ENCODE results near the gene SPSB3.
"Not testable (repeated sequence)": the region's sequence is repeated elsewhere in the genome, so short reads cannot be mapped to it uniquely, and the experiment has no call there.

Gene SPSB3

GRCh38 chr16:1810536-1810935, 28.2 kb upstream of the SPSB3 start:
- Histone ChIP-seq H3K9me3 (ENCODE audit: control insufficient read depth, insufficient read depth, low read length) (no peaks in the 10 kb centered on the region), H3K27me3 (ENCODE audit: control insufficient read depth, insufficient read depth, low read length) (no peaks in the 10 kb centered on the region), H3K9ac (ENCODE audit: low read depth, low read length) (no peak overlapping the region), H3K4me3 (ENCODE audit: low read depth, low read length) (no peak overlapping the region), H3K4me1 (ENCODE audit: control insufficient read depth, insufficient read depth, low read length) (no peaks in the 10 kb centered on the region), H3K36me3 (ENCODE audit: control insufficient read depth, insufficient read depth, low read length) (peaks cover 5% of the 10 kb centered on the region)

- Histone ChIP-seq H3K4me3 (ENCODE audit: low read depth, low read length) (no peak overlapping the region), H3K27me3 (ENCODE audit: control insufficient read depth, insufficient read depth, low read length) (no peaks in the 10 kb centered on the region), H3K4me1 (ENCODE audit: control insufficient read depth, insufficient read depth, low read length) (no peaks in the 10 kb centered on the region), H3K9ac (ENCODE audit: low read depth, low read length) (no peak overlapping the region), H3K36me3 (ENCODE audit: control insufficient read depth, insufficient read depth, low read length) (peaks cover 5% of the 10 kb centered on the region), H3K9me3 (ENCODE audit: control insufficient read depth, insufficient read depth, low read length) (no peaks in the 10 kb centered on the region)
These were observed 27.7 kb upstream of the SPSB3 start for GRCh38 chr16:1810106-1810505.

- H3K4me1 ChIP-seq (ENCODE audit: control insufficient read depth, insufficient read depth, low read length), result no peaks in the 10 kb centered on the region
- H3K9me3 ChIP-seq (ENCODE audit: control insufficient read depth, insufficient read depth, low read length), result no peaks in the 10 kb centered on the region
- H3K27me3 ChIP-seq (ENCODE audit: control insufficient read depth, insufficient read depth, low read length), result no peaks in the 10 kb centered on the region
- H3K4me3 ChIP-seq (ENCODE audit: low read depth, low read length), result no peak overlapping the region
- peaks cover 5% of the 10 kb centered on the region for H3K36me3 ChIP-seq (ENCODE audit: control insufficient read depth, insufficient read depth, low read length)
- H3K9ac ChIP-seq (ENCODE audit: low read depth, low read length), result no peak overlapping the region
These were observed 27.0 kb upstream of the SPSB3 start for GRCh38 chr16:1809281-1809801.

GRCh38 chr16:1808691-1809090, 26.3 kb upstream of the SPSB3 start:
- H3K4me1 ChIP-seq (ENCODE audit: control insufficient read depth, insufficient read depth, low read length), result no peaks in the 10 kb centered on the region
- no peaks in the 10 kb centered on the region for H3K9me3 ChIP-seq (ENCODE audit: control insufficient read depth, insufficient read depth, low read length)
- peaks cover 5% of the 10 kb centered on the region for H3K36me3 ChIP-seq (ENCODE audit: control insufficient read depth, insufficient read depth, low read length)
- H3K9ac ChIP-seq (ENCODE audit: low read depth, low read length), result no peak overlapping the region
- H3K4me3 ChIP-seq (ENCODE audit: low read depth, low read length), result no peak overlapping the region
- no peaks in the 10 kb centered on the region for H3K27me3 ChIP-seq (ENCODE audit: control insufficient read depth, insufficient read depth, low read length)

GRCh38 chr16:1807626-1808025, 25.3 kb upstream of the SPSB3 start:
- Histone ChIP-seq H3K9me3 (ENCODE audit: control insufficient read depth, insufficient read depth, low read length) (no peaks in the 10 kb centered on the region), H3K27me3 (ENCODE audit: control insufficient read depth, insufficient read depth, low read length) (no peaks in the 10 kb centered on the region), H3K9ac (ENCODE audit: low read depth, low read length) (no peak overlapping the region), H3K36me3 (ENCODE audit: control insufficient read depth, insufficient read depth, low read length) (peaks cover 5% of the 10 kb centered on the region), H3K4me1 (ENCODE audit: control insufficient read depth, insufficient read depth, low read length) (no peaks in the 10 kb centered on the region), H3K4me3 (ENCODE audit: low read depth, low read length) (no peak overlapping the region)

GRCh38 chr16:1800701-1801100, 18.3 kb upstream of the SPSB3 start:
- H3K4me1 ChIP-seq (ENCODE audit: control insufficient read depth, insufficient read depth, low read length), result no peaks in the 10 kb centered on the region
- no peak overlapping the region for H3K9ac ChIP-seq (ENCODE audit: low read depth, low read length)
- no peaks in the 10 kb centered on the region for H3K9me3 ChIP-seq (ENCODE audit: control insufficient read depth, insufficient read depth, low read length)
- no peaks in the 10 kb centered on the region for H3K27me3 ChIP-seq (ENCODE audit: control insufficient read depth, insufficient read depth, low read length)
- no peaks in the 10 kb centered on the region for H3K36me3 ChIP-seq (ENCODE audit: control insufficient read depth, insufficient read depth, low read length)
- no peak overlapping the region for H3K4me3 ChIP-seq (ENCODE audit: low read depth, low read length)

- H3K4me3 ChIP-seq (ENCODE audit: low read depth, low read length); H3K9ac ChIP-seq (ENCODE audit: low read depth, low read length); H3K36me3 ChIP-seq (ENCODE audit: control insufficient read depth, insufficient read depth, low read length); H3K4me1 ChIP-seq (ENCODE audit: control insufficient read depth, insufficient read depth, low read length); H3K27me3 ChIP-seq (ENCODE audit: control insufficient read depth, insufficient read depth, low read length); H3K9me3 ChIP-seq (ENCODE audit: control insufficient read depth, insufficient read depth, low read length): not testable (repeated sequence)
These were observed 16.9 kb upstream of the SPSB3 start for GRCh38 chr16:1799263-1799662.

- H3K36me3 ChIP-seq (ENCODE audit: control insufficient read depth, insufficient read depth, low read length), result peaks cover 11% of the 10 kb centered on the region
- H3K9ac ChIP-seq (ENCODE audit: low read depth, low read length), result no peak overlapping the region
- no peaks in the 10 kb centered on the region for H3K9me3 ChIP-seq (ENCODE audit: control insufficient read depth, insufficient read depth, low read length)
- no peaks in the 10 kb centered on the region for H3K27me3 ChIP-seq (ENCODE audit: control insufficient read depth, insufficient read depth, low read length)
- H3K4me1 ChIP-seq (ENCODE audit: control insufficient read depth, insufficient read depth, low read length), result no peaks in the 10 kb centered on the region
- no peak overlapping the region for H3K4me3 ChIP-seq (ENCODE audit: low read depth, low read length)
These were observed 12.7 kb upstream of the SPSB3 start for GRCh38 chr16:1794908-1795666.

- Histone ChIP-seq H3K4me1 (ENCODE audit: control insufficient read depth, insufficient read depth, low read length) (no peaks in the 10 kb centered on the region), H3K36me3 (ENCODE audit: control insufficient read depth, insufficient read depth, low read length) (peaks cover 16% of the 10 kb centered on the region), H3K27me3 (ENCODE audit: control insufficient read depth, insufficient read depth, low read length) (no peaks in the 10 kb centered on the region), H3K9ac (ENCODE audit: low read depth, low read length) (no peak overlapping the region), H3K9me3 (ENCODE audit: control insufficient read depth, insufficient read depth, low read length) (no peaks in the 10 kb centered on the region), H3K4me3 (ENCODE audit: low read depth, low read length) (no peak overlapping the region)
These were observed 12.0 kb upstream of the SPSB3 start for GRCh38 chr16:1794221-1794871.

GRCh38 chr16:1793578-1794220, 11.3 kb upstream of the SPSB3 start, which contains the start of gene IGFALS:
IGFALS (minus strand) TSS chr16:1793705; CDS start chr16:1793652, 53 bp downstream.
- H3K4me3 ChIP-seq (ENCODE audit: low read depth, low read length), result no peak within 1 kb of the TSS
- H3K4me1 ChIP-seq (ENCODE audit: control insufficient read depth, insufficient read depth, low read length), result no peaks in the 10 kb centered on the region
- no peak within 1 kb of the TSS for H3K9ac ChIP-seq (ENCODE audit: low read depth, low read length)
- peaks cover 21% of the 10 kb centered on the region for H3K36me3 ChIP-seq (ENCODE audit: control insufficient read depth, insufficient read depth, low read length)
- H3K9me3 ChIP-seq (ENCODE audit: control insufficient read depth, insufficient read depth, low read length), result no peaks in the 10 kb centered on the region
- H3K27me3 ChIP-seq (ENCODE audit: control insufficient read depth, insufficient read depth, low read length), result no peaks in the 10 kb centered on the region

GRCh38 chr16:1792836-1793577, 10.6 kb upstream of the SPSB3 start:
- no peaks in the 10 kb centered on the region for H3K27me3 ChIP-seq (ENCODE audit: control insufficient read depth, insufficient read depth, low read length)
- H3K4me1 ChIP-seq (ENCODE audit: control insufficient read depth, insufficient read depth, low read length), result no peaks in the 10 kb centered on the region
- H3K4me3 ChIP-seq (ENCODE audit: low read depth, low read length), result no peak overlapping the region
- H3K9ac ChIP-seq (ENCODE audit: low read depth, low read length), result no peak overlapping the region
- H3K36me3 ChIP-seq (ENCODE audit: control insufficient read depth, insufficient read depth, low read length), result peaks cover 28% of the 10 kb centered on the region
- no peaks in the 10 kb centered on the region for H3K9me3 ChIP-seq (ENCODE audit: control insufficient read depth, insufficient read depth, low read length)

Data from iPS-15b (cell line).